Measurements from ENCODE around the gene SH2D5. TPM values are rescaled to one million over a fixed set of nuclear protein-coding genes. Genes with fewer than 3 reads are reported as not detected.
"Not testable (repeated sequence)": the region's sequence is repeated elsewhere in the genome, so short reads cannot be mapped to it uniquely, and the experiment has no call there.

SH2D5 gene
- polyA plus RNA-seq, 2 of the 4 experiments (the other 2 are of a cell fraction): 3.2 to 7.2 TPM

GRCh38 chr1:20680269-20680668 lies 52.2 kb downstream of the SH2D5 start:
- TF ChIP-seq SREBF2 (IDR thresholded peaks at IDR 0.05): no peak
- no peak for TF ChIP-seq HMGXB4 (CRISPR knock-in tag; IDR thresholded peaks at IDR 0.05; ENCODE audit: borderline replicate concordance)
- TF ChIP-seq JUN (IDR thresholded peaks at IDR 0.05): no peak
- no peak for TF ChIP-seq POLR2A (IDR thresholded peaks at IDR 0.05; ENCODE audit: low read length)
- TF ChIP-seq E2F6 (IDR thresholded peaks at IDR 0.05; ENCODE audit: borderline replicate concordance, low read depth): no peak
- TF ChIP-seq FOSB (CRISPR knock-in tag; IDR thresholded peaks at IDR 0.05): no peak
- no peak for TF ChIP-seq POLR2AphosphoS2 (conservative IDR thresholded peaks at IDR 0.05; ENCODE audit: low read length)
- no peak for TF ChIP-seq HOXB5 (CRISPR knock-in tag; IDR thresholded peaks at IDR 0.05)
- no peak for TF ChIP-seq EHMT2 (IDR thresholded peaks at IDR 0.05; ENCODE audit: low read depth)
- TF ChIP-seq RCOR1 (IDR thresholded peaks at IDR 0.05; ENCODE audit: low read depth, low read length): no peak
- no peak for TF ChIP-seq MYC (IDR thresholded peaks at IDR 0.05; ENCODE audit: borderline replicate concordance, low read length)
- no peak for TF ChIP-seq RFX5 (IDR thresholded peaks at IDR 0.05)
- TF ChIP-seq ESRRA (IDR thresholded peaks at IDR 0.05; ENCODE audit: borderline replicate concordance, low read length): no peak
- Histone ChIP-seq H3K4me3 (no peak overlapping the region), H3K4me2 (no peak overlapping the region), H3K9me3 (no peaks in the 10 kb centered on the region), H3K27ac (no peak overlapping the region), H3K4me1 (no peaks in the 10 kb centered on the region)
- 73% methylated on average over 5 of the region's 5 CpGs for WGBS (ENCODE audit: missing lambda C conversion rate)
- CTCF ChIA-PET: interaction anchor here (0.6 to 1.9 kb wide), 2 partner anchors 12 to 936 kb away, joined by 3 to 5 read pairs; no protein-coding TSS in a partner anchor
- POLR2A ChIA-PET: no interaction called here
- ATAC-seq: no peak
- FAIRE-seq: no peak
- DNase-seq (ENCODE audit: low read depth in 1 of 2, low spot score in 1 of 2): no peak

GRCh38 chr1:20678599-20678998 lies 53.9 kb downstream of the SH2D5 start:
- DNase-seq (ENCODE audit: low read depth in 1 of 2, low spot score in 1 of 2) (no peak), ATAC-seq (no peak), FAIRE-seq (no peak)
- ChIA-PET CTCF (no interaction called here), POLR2A (no interaction called here)
- Histone ChIP-seq H3K4me3 (no peak overlapping the region), H3K4me2 (no peak overlapping the region), H3K9me3 (no peaks in the 10 kb centered on the region), H3K27ac (no peak overlapping the region), H3K4me1 (no peaks in the 10 kb centered on the region)
- TF ChIP-seq HOXB13 (CRISPR knock-in tag; IDR thresholded peaks at IDR 0.05; ENCODE audit: low read depth) (no peak), RAD21 (conservative IDR thresholded peaks at IDR 0.05 in 1 of 2, IDR thresholded peaks at IDR 0.05 in 1 of 2) (no peak), SMC3 (IDR thresholded peaks at IDR 0.05) (no peak), EHMT2 (IDR thresholded peaks at IDR 0.05; ENCODE audit: low read depth) (no peak), NR3C1 (IDR thresholded peaks at IDR 0.05) (no peak), NFE2L2 (conservative IDR thresholded peaks at IDR 0.05; ENCODE audit: low read length) (no peak), HMGXB4 (CRISPR knock-in tag; IDR thresholded peaks at IDR 0.05; ENCODE audit: borderline replicate concordance) (no peak), CHD4 (IDR thresholded peaks at IDR 0.05; ENCODE audit: borderline replicate concordance) (no peak), HEYL (CRISPR knock-in tag; IDR thresholded peaks at IDR 0.05) (no peak), MAFK (IDR thresholded peaks at IDR 0.05; ENCODE audit: partially characterized antibody) (no peak), RCOR1 (IDR thresholded peaks at IDR 0.05; ENCODE audit: low read depth, low read length) (no peak), POLR2AphosphoS2 (conservative IDR thresholded peaks at IDR 0.05; ENCODE audit: low read length) (no peak), RARB (CRISPR knock-in tag; IDR thresholded peaks at IDR 0.05) (no peak), EHF (CRISPR knock-in tag; IDR thresholded peaks at IDR 0.05) (no peak), HDAC2 (IDR thresholded peaks at IDR 0.05) (no peak), BHLHE40 (IDR thresholded peaks at IDR 0.05; ENCODE audit: low read depth, low read length) (no peak), ESRRA (IDR thresholded peaks at IDR 0.05; ENCODE audit: borderline replicate concordance, low read length) (no peak), PBX3 (IDR thresholded peaks at IDR 0.05) (no peak)
- 73% methylated on average over 6 of the region's 6 CpGs for WGBS (ENCODE audit: missing lambda C conversion rate)

GRCh38 chr1:20673626-20674025 lies 58.9 kb downstream of the SH2D5 start:
- not testable (repeated sequence) for H3K4me2 ChIP-seq; H3K27ac ChIP-seq; DNase-seq (ENCODE audit: low read depth in 1 of 2, low spot score in 1 of 2); FAIRE-seq; H3K4me3 ChIP-seq; H3K4me1 ChIP-seq; H3K9me3 ChIP-seq; ATAC-seq
- ChIA-PET CTCF (interaction anchor here (1.0 kb wide), 1 partner anchor 597 kb away, joined by 3 read pairs; no protein-coding TSS in a partner anchor), POLR2A (interaction anchor here (0.6 kb wide), 1 partner anchor 92 kb away, joined by 4 read pairs; no protein-coding TSS in a partner anchor)
- 80% methylated on average over 11 of the region's 11 CpGs for WGBS (ENCODE audit: missing lambda C conversion rate)

Measured in A549 (cell line).